WTC11 (cell line): ENCODE measurements around the gene CFAP92. TPM values are rescaled to one million over a fixed set of nuclear protein-coding genes. Genes with fewer than 3 reads are reported as not detected.

Experiments used
- ATAC-seq: fragments of 200-7000 bp; cut with Tn5 transposase; 2 replicates; pipeline ENCODE4 v1.10.0; 2021; ENCODE audit warnings: mild to moderate bottlenecking, moderate library complexity
- CTCF ChIA-PET: fragments of 300-600 bp; sonication (Branson Sonifier 250); formaldehyde crosslinking; loops from one replicate; lab custom pipeline; 2021; ENCODE audit warnings: antibody characterized with exemption; lab: Charles Lee
- POLR2A ChIA-PET: fragments of 350-600 bp; sonication (Branson Sonifier 250); formaldehyde crosslinking; loops from one replicate; lab custom pipeline; 2021; ENCODE audit warnings: antibody characterized with exemption; lab: Charles Lee
- DNase-seq: peaks from one replicate; pipeline ENCODE4 v3.0.0; 2021; ENCODE audit warnings: low spot score
- H3K27ac Mint-ChIP-seq: 2 replicates; pipeline ENCODE4 v1.8.0; 2021; ENCODE audit warnings: mixed read lengths
- H3K27me3 Mint-ChIP-seq: 2 replicates; pipeline ENCODE4 v1.8.0; 2021; ENCODE audit warnings: low read depth, mild to moderate bottlenecking, moderate library complexity, mixed read lengths
- H3K36me3 Mint-ChIP-seq: 2 replicates; pipeline ENCODE4 v1.8.0; 2021; ENCODE audit warnings: mixed read lengths
- H3K4me1 Mint-ChIP-seq: 2 replicates; pipeline ENCODE4 v1.8.0; 2022; ENCODE audit warnings: mixed read lengths
- H3K4me3 Mint-ChIP-seq: 2 replicates; pipeline ENCODE4 v1.8.0; 2021; ENCODE audit warnings: mild to moderate bottlenecking, moderate library complexity, mixed read lengths
- H3K9me3 Mint-ChIP-seq: 2 replicates; pipeline ENCODE4 v1.8.0; 2021; ENCODE audit warnings: mixed read lengths
- ATF3 ChIP-seq: sonication (generic); formaldehyde crosslinking; conservative IDR thresholded peaks from 2 replicates; pipeline ENCODE4 v1.8.1; 2022; ENCODE audit warnings: mild to moderate bottlenecking, missing genetic modification reagents
- CREB1 ChIP-seq: sonication (generic); formaldehyde crosslinking; IDR thresholded peaks from 2 replicates; pipeline ENCODE4 v1.8.0; 2023; ENCODE audit warnings: mild to moderate bottlenecking, missing genetic modification reagents
- CREM ChIP-seq: sonication (generic); formaldehyde crosslinking; IDR thresholded peaks from 2 replicates; pipeline ENCODE4 v1.8.1; 2022; ENCODE audit warnings: mild to moderate bottlenecking, missing genetic modification reagents, moderate library complexity
- E2F5 ChIP-seq: sonication (generic); formaldehyde crosslinking; IDR thresholded peaks from 2 replicates; pipeline ENCODE4 v1.8.1; 2022; ENCODE audit warnings: mild to moderate bottlenecking, moderate library complexity, missing genetic modification reagents
- ELF4 ChIP-seq: sonication (generic); formaldehyde crosslinking; IDR thresholded peaks from 2 replicates; pipeline ENCODE4 v1.8.1; 2022; ENCODE audit warnings: low read depth, mild to moderate bottlenecking, moderate library complexity, missing genetic modification reagents
- EMX1 ChIP-seq: fragments of 250-450 bp; sonication (Bioruptor Pico); IDR thresholded peaks from 2 replicates; pipeline ENCODE4 v1.8.0; 2021; ENCODE audit warnings: mild to moderate bottlenecking
- ESRRA ChIP-seq: sonication (generic); formaldehyde crosslinking; IDR thresholded peaks from 2 replicates; pipeline ENCODE4 v1.8.1; 2022; ENCODE audit warnings: mild to moderate bottlenecking, missing genetic modification reagents, borderline replicate concordance
- ETV6 ChIP-seq: sonication (generic); formaldehyde crosslinking; IDR thresholded peaks from 2 replicates; pipeline ENCODE4 v1.8.1; 2022; ENCODE audit warnings: mild to moderate bottlenecking, missing genetic modification reagents
- FOXK1 ChIP-seq: sonication (generic); formaldehyde crosslinking; IDR thresholded peaks from 2 replicates; pipeline ENCODE4 v1.8.0; 2022; ENCODE audit warnings: mild to moderate bottlenecking, moderate library complexity, missing genetic modification reagents
- FOXP1 ChIP-seq: sonication (generic); formaldehyde crosslinking; IDR thresholded peaks from 2 replicates; pipeline ENCODE4 v1.8.0; 2022; ENCODE audit warnings: missing genetic modification reagents, mild to moderate bottlenecking, moderate library complexity, borderline replicate concordance
- HMGA2 ChIP-seq: fragments of 250-450 bp; sonication (Bioruptor Pico); IDR thresholded peaks from 2 replicates; pipeline ENCODE4 v1.4.0; 2021; ENCODE audit warnings: mild to moderate bottlenecking, moderate library complexity
- IRF2 ChIP-seq: sonication (generic); formaldehyde crosslinking; IDR thresholded peaks from 2 replicates; pipeline ENCODE4 v1.8.0; 2022; ENCODE audit warnings: low read depth, missing genetic modification reagents, borderline replicate concordance
- KAT7 ChIP-seq: sonication (generic); formaldehyde crosslinking; IDR thresholded peaks from 2 replicates; pipeline ENCODE4 v1.8.1; 2023; ENCODE audit warnings: missing genetic modification reagents, mild to moderate bottlenecking, borderline replicate concordance
- MLX ChIP-seq: sonication (generic); formaldehyde crosslinking; IDR thresholded peaks from 2 replicates; pipeline ENCODE4 v1.8.1; 2023; ENCODE audit warnings: mild to moderate bottlenecking, missing genetic modification reagents, moderate library complexity
- MXD4 ChIP-seq: fragments of 250-450 bp; sonication (Bioruptor Pico); IDR thresholded peaks from 2 replicates; pipeline ENCODE4 v1.8.0; 2021; ENCODE audit warnings: mild to moderate bottlenecking, moderate library complexity, borderline replicate concordance
- MYBL2 ChIP-seq: sonication (generic); formaldehyde crosslinking; IDR thresholded peaks from 2 replicates; pipeline ENCODE4 v1.8.1; 2023; ENCODE audit warnings: mild to moderate bottlenecking, moderate library complexity, missing genetic modification reagents
- NR2C2 ChIP-seq: sonication (generic); formaldehyde crosslinking; IDR thresholded peaks from 2 replicates; pipeline ENCODE4 v1.8.0; 2022; ENCODE audit warnings: mild to moderate bottlenecking, missing genetic modification reagents
- PREB ChIP-seq: sonication (generic); formaldehyde crosslinking; IDR thresholded peaks from 2 replicates; pipeline ENCODE4 v1.8.1; 2022; ENCODE audit warnings: mild to moderate bottlenecking, missing genetic modification reagents, moderate library complexity, borderline replicate concordance
- RELA ChIP-seq: sonication (generic); formaldehyde crosslinking; IDR thresholded peaks from 2 replicates; pipeline ENCODE4 v1.8.1; 2022; ENCODE audit warnings: missing genetic modification reagents, mild to moderate bottlenecking, borderline replicate concordance
- SMAD3 ChIP-seq: sonication (generic); formaldehyde crosslinking; IDR thresholded peaks from 2 replicates; pipeline ENCODE4 v1.8.0; 2022; ENCODE audit warnings: missing genetic modification reagents, mild to moderate bottlenecking, borderline replicate concordance
- SOX15 ChIP-seq: fragments of 250-450 bp; sonication (Bioruptor Pico); IDR thresholded peaks from 2 replicates; pipeline ENCODE4 v1.9.0; 2021; ENCODE audit warnings: mild to moderate bottlenecking
- STAT6 ChIP-seq: sonication (generic); formaldehyde crosslinking; conservative IDR thresholded peaks from 2 replicates; pipeline ENCODE4 v1.8.1; 2023; ENCODE audit warnings: mild to moderate bottlenecking, low read depth, missing genetic modification reagents, moderate library complexity
- USF2 ChIP-seq: sonication (generic); formaldehyde crosslinking; IDR thresholded peaks from 2 replicates; pipeline ENCODE4 v1.8.1; 2023; ENCODE audit warnings: mild to moderate bottlenecking, missing genetic modification reagents, moderate library complexity
- ZBTB43 ChIP-seq: sonication (generic); formaldehyde crosslinking; IDR thresholded peaks from 2 replicates; pipeline ENCODE4 v1.8.1; 2023; ENCODE audit warnings: mild to moderate bottlenecking, missing genetic modification reagents
- ZMAT4 ChIP-seq: fragments of 250-450 bp; sonication (Bioruptor Pico); IDR thresholded peaks from 2 replicates; pipeline ENCODE4 v1.9.0; 2021; ENCODE audit warnings: mild to moderate bottlenecking
- ZNF138 ChIP-seq: sonication (generic); formaldehyde crosslinking; conservative IDR thresholded peaks from 2 replicates; pipeline ENCODE4 v1.8.1; 2022; ENCODE audit warnings: mild to moderate bottlenecking, moderate library complexity, missing genetic modification reagents
- ZNF232 ChIP-seq: sonication (generic); formaldehyde crosslinking; IDR thresholded peaks from 2 replicates; pipeline ENCODE4 v1.8.0; 2022; ENCODE audit warnings: mild to moderate bottlenecking, missing genetic modification reagents
- ZNF263 ChIP-seq: sonication (generic); formaldehyde crosslinking; IDR thresholded peaks from 2 replicates; pipeline ENCODE4 v1.8.1; 2022; ENCODE audit warnings: low read depth, mild to moderate bottlenecking, moderate library complexity, missing genetic modification reagents
- ZNF396 ChIP-seq: fragments of 250-450 bp; sonication (Bioruptor Pico); IDR thresholded peaks from 2 replicates; pipeline ENCODE4 v1.8.0; 2021; ENCODE audit warnings: mild to moderate bottlenecking, moderate library complexity, borderline replicate concordance
- total RNA-seq: library from RNA; stranded (reverse); gene quantifications from 3 replicates; pipeline ENCODE4 v1.2.3, GENCODE V29; 2021

The CFAP92 gene
- total RNA-seq, 1 experiment from 2014 or later, result 2.9 TPM

GRCh38 chr3:128923576-128923975 lies 70.3 kb downstream of the CFAP92 start:
- H3K27ac Mint-ChIP-seq, result no peak overlapping the region
- ChIA-PET POLR2A (no interaction called here), CTCF (no interaction called here)
- H3K27me3 Mint-ChIP-seq, result peaks cover 70% of the 10 kb centered on the region
- no peaks in the 10 kb centered on the region for H3K4me1 Mint-ChIP-seq
- TF ChIP-seq E2F5 (CRISPR knock-in tag), result no peak
- no peak for TF ChIP-seq EMX1
- TF ChIP-seq SMAD3 (CRISPR knock-in tag), result no peak
- no peak for TF ChIP-seq HMGA2
- no peak for TF ChIP-seq KAT7
- TF ChIP-seq ZNF396, result no peak
- no peak for TF ChIP-seq ETV6 (CRISPR knock-in tag)
- TF ChIP-seq NR2C2 (CRISPR knock-in tag), result no peak
- TF ChIP-seq ZBTB43 (CRISPR knock-in tag), result no peak
- no peak for TF ChIP-seq SOX15 (CRISPR knock-in tag)
- no peak for TF ChIP-seq ATF3
- no peak for TF ChIP-seq ELF4 (CRISPR knock-in tag)
- no peak for TF ChIP-seq PREB (CRISPR knock-in tag)
- TF ChIP-seq ZNF138 (CRISPR knock-in tag), result no peak
- DNase-seq (no peak), ATAC-seq (no peak)
- H3K4me3 Mint-ChIP-seq, result no peak overlapping the region
- peaks cover 75% of the 10 kb centered on the region for H3K36me3 Mint-ChIP-seq
- H3K9me3 Mint-ChIP-seq, result peaks cover 86% of the 10 kb centered on the region

- no peak overlapping the region for H3K27ac Mint-ChIP-seq
- H3K27me3 Mint-ChIP-seq, result peaks cover 70% of the 10 kb centered on the region
- ATAC-seq (no peak), DNase-seq (no peak)
- ChIA-PET POLR2A (no interaction called here), CTCF (no interaction called here)
- H3K4me1 Mint-ChIP-seq, result no peaks in the 10 kb centered on the region
- peaks cover 87% of the 10 kb centered on the region for H3K9me3 Mint-ChIP-seq
- peaks cover 81% of the 10 kb centered on the region for H3K36me3 Mint-ChIP-seq
- no peak overlapping the region for H3K4me3 Mint-ChIP-seq
- TF ChIP-seq ZNF396, result no peak
- no peak for TF ChIP-seq ZNF263 (CRISPR knock-in tag)
- no peak for TF ChIP-seq RELA (CRISPR knock-in tag)
- TF ChIP-seq MLX (CRISPR knock-in tag), result no peak
- no peak for TF ChIP-seq MXD4 (CRISPR knock-in tag)
- no peak for TF ChIP-seq ESRRA
- TF ChIP-seq CREB1 (CRISPR knock-in tag), result no peak
- no peak for TF ChIP-seq IRF2 (CRISPR knock-in tag)
- no peak for TF ChIP-seq MYBL2 (CRISPR knock-in tag)
- TF ChIP-seq FOXK1 (CRISPR knock-in tag), result no peak
- no peak for TF ChIP-seq FOXP1 (CRISPR knock-in tag)
- no peak for TF ChIP-seq ZNF232 (CRISPR knock-in tag)
- TF ChIP-seq ZMAT4 (CRISPR knock-in tag), result no peak
- TF ChIP-seq STAT6 (CRISPR knock-in tag), result no peak
- no peak for TF ChIP-seq USF2 (CRISPR knock-in tag)
- no peak for TF ChIP-seq CREM
- no peak for TF ChIP-seq HMGA2
Measured at GRCh38 chr3:128922804-128923459, 70.9 kb downstream of the CFAP92 start.
